Cardiac muscle cell (in vitro differentiated cells and primary cell): ENCODE measurements around the gene ALG2. TPM values are rescaled to one million over a fixed set of nuclear protein-coding genes. Genes with fewer than 3 reads are reported as not detected.
"Not testable (repeated sequence)": the region's sequence is repeated elsewhere in the genome, so short reads cannot be mapped to it uniquely, and the experiment has no call there.

Experiments
- DNase-seq, 2 donors: peaks; one replicate each; pipeline versions ENCODE4 v3.0.0 to v3.0.0-alpha.2; 2010 to 2017; ENCODE audit warnings: low read depth in 1 of 2, low spot score in 1 of 2
- H3K27ac ChIP-seq: fragments of 200-600 bp; sonication (generic); 2 replicates; pipeline ENCODE4 v1.5.1; 2016
- H3K27me3 ChIP-seq: fragments of 200-600 bp; sonication (generic); 2 replicates; pipeline ENCODE4 v1.6.0; 2016; ENCODE audit warnings: control low read depth
- H3K36me3 ChIP-seq: fragments of 200-600 bp; sonication (generic); 2 replicates; pipeline ENCODE4 v1.5.1; 2016; ENCODE audit warnings: control low read depth
- H3K4me1 ChIP-seq: fragments of 200-600 bp; sonication (generic); 2 replicates; pipeline ENCODE4 v1.8.1; 2017; ENCODE audit warnings: low read depth, mild to moderate bottlenecking, mixed run types
- H3K4me3 ChIP-seq: fragments of 200-600 bp; sonication (generic); 2 replicates; pipeline ENCODE4 v1.5.1; 2016; ENCODE audit warnings: mild to moderate bottlenecking
- H3K9me3 ChIP-seq: fragments of 200-600 bp; sonication (generic); 2 replicates; pipeline ENCODE4 v1.5.1; 2017; ENCODE audit warnings: low read depth, mild to moderate bottlenecking, control low read depth
- CTCF ChIP-seq: IDR thresholded peaks from 2 replicates; pipeline ENCODE4 v1.5.1; 2012; ENCODE audit warnings: low read depth, mild to moderate bottlenecking, low read length
- polyA plus RNA-seq: library from polyadenylated mRNA; unstranded; fragments of >200 nt; fragmentation: Nextera tagmentation; extraction: Ambion mirVana; gene quantifications from 2 replicates; pipeline ENCODE4 v1.2.1, GENCODE V29; 2016
- total RNA-seq: library from RNA; depleted of rRNA; stranded (reverse); fragments of >200 nt; gene quantifications from 2 replicates; pipeline ENCODE4 v1.2.3, GENCODE V29; 2016

Gene ALG2
- total and polyA plus RNA-seq, 2 experiments from 2014 or later, result 38.3 to 44.4 TPM

- no peak overlapping the region for H3K4me3 ChIP-seq
- H3K36me3 ChIP-seq, result no peaks in the 10 kb centered on the region
- no peaks in the 10 kb centered on the region for H3K9me3 ChIP-seq
- H3K27ac ChIP-seq, result no peak overlapping the region
- no peak for DNase-seq
- no peaks in the 10 kb centered on the region for H3K27me3 ChIP-seq
- no peaks in the 10 kb centered on the region for H3K4me1 ChIP-seq
- TF ChIP-seq CTCF, result no peak
Measured at GRCh38 chr9:99244344-99245260, 22.9 kb upstream of the ALG2 start.

- H3K4me1 ChIP-seq, result peaks cover 4% of the 10 kb centered on the region
- H3K27me3 ChIP-seq, result no peaks in the 10 kb centered on the region
- H3K27ac ChIP-seq, result no peak overlapping the region
- H3K9me3 ChIP-seq, result no peaks in the 10 kb centered on the region
- DNase-seq, result no peak
- H3K36me3 ChIP-seq, result no peaks in the 10 kb centered on the region
- no peak for TF ChIP-seq CTCF
- H3K4me3 ChIP-seq, result no peak overlapping the region
Measured at GRCh38 chr9:99241106-99241505, 19.4 kb upstream of the ALG2 start.

- Histone ChIP-seq H3K36me3 (no peaks in the 10 kb centered on the region), H3K27me3 (no peaks in the 10 kb centered on the region), H3K9me3 (no peaks in the 10 kb centered on the region), H3K27ac (peak overlapping the region; percentile 18), H3K4me1 (peaks cover 4% of the 10 kb centered on the region), H3K4me3 (no peak overlapping the region)
- peak in 1 of 2 donors; percentile 68 for DNase-seq
- no peak for TF ChIP-seq CTCF
Measured at GRCh38 chr9:99239341-99240060, 17.8 kb upstream of the ALG2 start.

GRCh38 chr9:99238331-99238730, 16.6 kb upstream of the ALG2 start:
- H3K4me1 ChIP-seq, result peaks cover 4% of the 10 kb centered on the region
- DNase-seq, result no peak
- H3K27ac ChIP-seq, result no peak overlapping the region
- no peaks in the 10 kb centered on the region for H3K9me3 ChIP-seq
- no peaks in the 10 kb centered on the region for H3K36me3 ChIP-seq
- no peak overlapping the region for H3K4me3 ChIP-seq
- no peak for TF ChIP-seq CTCF
- H3K27me3 ChIP-seq, result no peaks in the 10 kb centered on the region

- DNase-seq, H3K27me3 ChIP-seq, H3K4me1 ChIP-seq, H3K27ac ChIP-seq, H3K4me3 ChIP-seq, H3K9me3 ChIP-seq, H3K36me3 ChIP-seq: not testable (repeated sequence)
Measured at GRCh38 chr9:99237849-99238248, 16.1 kb upstream of the ALG2 start.

- Histone ChIP-seq H3K36me3 (no peaks in the 10 kb centered on the region), H3K27me3 (no peaks in the 10 kb centered on the region), H3K4me1 (peaks cover 4% of the 10 kb centered on the region), H3K27ac (no peak overlapping the region), H3K9me3 (no peaks in the 10 kb centered on the region), H3K4me3 (no peak overlapping the region)
- DNase-seq, result no peak
- no peak for TF ChIP-seq CTCF
Measured at GRCh38 chr9:99237356-99237755, 15.6 kb upstream of the ALG2 start.
